Activated gamma-delta T cell treated with Interleukin-2 at 50 U/mL for 16 hours (primary cell): Measurements from ENCODE around the gene DMBX1.

Source experiments
- DNase-seq: peaks from one replicate; pipeline ENCODE4 v3.0.0-alpha.2; 2020

DMBX1 gene

GRCh38 chr1:46489638-46490405 lies at the start of gene DMBX1:
TSS of gene DMBX1 (plus strand) at chr1:46489836. CDS start at chr1:46507011, 17,175 bp downstream.
- no peak for DNase-seq

DNA sequence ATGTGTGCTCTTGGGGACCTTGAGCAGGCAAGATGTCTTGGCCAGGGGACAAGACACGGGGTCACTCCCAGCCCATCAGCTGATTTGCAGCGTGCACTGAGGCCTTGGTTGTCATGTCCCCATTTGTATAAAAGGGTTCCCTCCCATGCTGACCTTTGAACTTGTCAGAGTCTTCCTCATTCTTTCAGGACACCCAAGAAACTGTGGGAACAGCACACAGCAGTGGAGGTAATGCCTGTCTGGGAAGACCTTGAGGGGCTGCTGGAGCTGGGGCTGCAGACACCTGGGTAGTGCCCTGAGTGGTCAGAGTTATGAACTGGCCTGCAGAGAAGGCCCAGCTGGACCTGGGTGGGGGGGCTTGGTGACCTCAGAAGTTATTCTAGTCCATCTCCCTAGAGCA lies 49.2 kb upstream of the DMBX1 start:
- no peak for DNase-seq

- DNase-seq, result peak; percentile 66
These were observed 47.1 kb upstream of the DMBX1 start for GRCh38 chr1:46442317-46443161.

DNA sequence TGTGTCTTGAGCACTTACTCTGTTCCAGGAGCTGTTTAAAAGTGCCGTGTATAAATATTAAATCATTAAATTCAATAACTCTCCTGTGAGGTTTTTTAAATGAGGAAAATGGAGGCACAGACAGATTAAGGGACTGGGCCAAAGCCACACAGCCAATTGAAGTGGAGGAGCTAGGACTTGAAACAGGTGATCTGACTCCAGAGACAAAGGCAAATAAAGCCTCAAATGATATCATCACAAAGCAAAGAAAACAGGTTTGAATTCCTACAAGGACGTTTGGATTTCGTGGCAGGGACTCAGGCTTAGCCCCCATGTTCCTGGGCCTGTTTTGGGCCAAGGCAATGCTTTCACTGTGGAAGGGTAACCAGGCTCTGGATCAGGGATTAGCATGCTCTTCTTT lies 45.2 kb upstream of the DMBX1 start:
- no peak for DNase-seq

GRCh38 chr1:46445773-46446256 lies 43.8 kb upstream of the DMBX1 start:
- no peak for DNase-seq

- DNase-seq, result peak; percentile 70
These were observed 42.8 kb upstream of the DMBX1 start for GRCh38 chr1:46446646-46447498.

DNA sequence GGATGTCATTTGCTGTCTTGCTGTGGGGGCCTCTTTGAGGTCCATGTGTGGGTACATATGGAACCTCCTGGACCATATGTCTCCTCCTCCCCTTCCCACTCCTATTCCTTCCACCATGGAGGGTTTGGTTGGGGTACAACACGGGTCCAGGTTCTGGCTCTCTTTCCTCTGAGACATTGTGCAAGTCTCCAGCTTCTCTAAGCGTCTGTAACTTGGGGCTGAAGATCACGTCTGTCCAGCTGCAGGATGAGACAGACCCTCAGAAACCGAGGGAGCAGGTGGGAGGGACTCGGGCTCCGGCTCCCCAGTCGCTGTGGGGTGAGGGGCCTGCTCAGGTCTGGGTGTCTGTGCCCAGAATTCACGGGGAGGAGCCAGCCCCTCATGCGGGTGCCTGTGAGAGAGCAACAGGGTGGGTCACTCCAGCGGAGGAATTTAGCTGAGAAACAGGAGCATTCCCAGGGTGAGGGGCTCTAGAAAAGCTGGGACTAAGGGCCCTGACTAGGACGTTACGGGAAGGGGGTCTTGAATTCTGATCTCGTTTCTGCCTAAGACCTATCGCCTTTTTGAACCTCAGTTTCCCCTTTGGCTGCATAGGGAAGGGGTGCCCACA lies 42.0 kb upstream of the DMBX1 start:
- DNase-seq, result no peak

DNA sequence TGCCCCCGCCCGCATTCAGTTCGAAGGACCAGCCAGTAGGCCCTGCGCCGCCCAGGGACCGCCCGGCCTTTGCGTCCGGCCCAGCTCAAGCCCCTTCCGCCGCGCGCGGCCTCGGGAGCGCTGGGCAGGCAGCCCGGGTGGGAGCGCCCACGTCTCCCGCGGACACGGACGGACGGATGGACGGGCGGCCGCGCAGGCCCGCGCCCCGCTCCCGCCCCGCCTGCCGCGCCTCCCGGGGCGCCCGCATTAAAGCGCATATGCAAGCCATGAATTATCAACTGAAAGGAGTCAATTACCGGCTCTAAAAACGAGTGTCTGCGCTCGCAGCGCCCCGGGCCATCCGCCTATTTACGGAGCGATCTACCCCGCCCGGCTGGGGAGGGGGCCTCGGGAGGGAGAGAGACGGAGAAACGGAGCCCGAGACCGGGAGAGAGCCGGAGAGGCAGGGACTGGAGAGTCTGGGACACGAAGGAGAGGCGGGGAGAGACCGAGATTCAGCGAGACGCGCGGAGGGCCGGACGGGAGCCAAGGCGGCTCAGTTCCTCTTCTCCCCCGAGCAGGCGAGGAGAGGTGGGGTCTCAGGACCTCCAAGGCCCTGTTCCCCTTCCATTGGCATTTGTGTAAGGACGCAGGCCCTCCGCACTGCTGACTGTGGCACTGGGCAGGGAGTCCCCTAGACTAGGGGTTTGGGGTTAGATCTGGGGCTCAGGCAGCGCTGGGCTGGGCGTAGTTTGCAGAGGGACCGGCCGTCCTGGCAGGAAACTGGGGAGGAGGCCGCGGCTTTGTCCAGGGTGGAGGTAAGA lies 41.3 kb upstream of the DMBX1 start:
- no peak for DNase-seq

- no peak for DNase-seq
These were observed 40.1 kb upstream of the DMBX1 start for GRCh38 chr1:46449223-46450159.

GRCh38 chr1:46450160-46450517 lies 39.5 kb upstream of the DMBX1 start:
- no peak for DNase-seq

DNA sequence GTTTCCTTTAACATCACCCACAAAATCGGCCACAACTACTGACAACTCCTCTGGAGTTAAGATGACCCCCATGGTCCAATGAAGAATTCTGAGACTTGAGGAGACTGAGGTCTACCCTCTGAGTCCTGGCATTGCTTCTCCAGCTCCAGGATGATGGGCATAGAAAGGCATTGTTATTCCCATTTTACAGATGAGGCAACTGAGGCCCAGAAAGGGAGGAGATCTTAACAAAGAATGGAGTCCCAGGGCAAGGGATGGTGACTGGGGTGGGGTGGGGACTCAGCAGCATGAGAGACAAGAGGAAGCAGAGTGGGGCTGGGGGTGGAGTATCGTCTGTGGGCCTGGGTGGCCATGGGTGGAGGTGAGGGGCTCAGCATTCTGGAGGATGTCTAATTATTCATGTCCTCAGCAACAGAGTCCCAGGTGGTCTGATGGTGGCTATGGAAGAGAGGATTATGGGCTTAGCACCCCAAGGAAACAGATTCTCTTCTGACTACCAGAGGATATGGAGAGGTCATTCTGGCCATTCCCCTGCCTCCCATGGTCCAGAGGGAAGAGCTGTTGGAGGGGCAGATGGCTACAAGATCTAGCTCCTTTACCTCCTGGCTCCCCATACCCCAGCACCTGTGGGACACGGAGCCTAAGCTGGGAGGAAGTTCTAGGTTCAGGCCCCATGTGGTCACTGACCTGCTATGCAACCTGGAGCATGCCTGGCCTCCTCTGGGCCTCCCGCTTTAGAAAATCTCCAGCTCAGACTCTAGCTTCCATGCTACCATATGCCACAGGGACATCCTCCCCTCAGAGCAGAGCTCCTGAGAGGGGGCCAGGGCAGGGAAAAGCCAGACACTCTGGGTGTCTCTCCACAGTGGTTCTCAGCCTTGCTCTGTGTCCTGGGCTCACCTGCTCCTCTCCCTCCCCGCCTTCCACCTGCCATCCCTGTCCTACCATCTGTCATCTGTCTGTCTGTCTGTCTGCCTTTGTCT lies 37.4 kb upstream of the DMBX1 start:
- DNase-seq, result no peak

DNA sequence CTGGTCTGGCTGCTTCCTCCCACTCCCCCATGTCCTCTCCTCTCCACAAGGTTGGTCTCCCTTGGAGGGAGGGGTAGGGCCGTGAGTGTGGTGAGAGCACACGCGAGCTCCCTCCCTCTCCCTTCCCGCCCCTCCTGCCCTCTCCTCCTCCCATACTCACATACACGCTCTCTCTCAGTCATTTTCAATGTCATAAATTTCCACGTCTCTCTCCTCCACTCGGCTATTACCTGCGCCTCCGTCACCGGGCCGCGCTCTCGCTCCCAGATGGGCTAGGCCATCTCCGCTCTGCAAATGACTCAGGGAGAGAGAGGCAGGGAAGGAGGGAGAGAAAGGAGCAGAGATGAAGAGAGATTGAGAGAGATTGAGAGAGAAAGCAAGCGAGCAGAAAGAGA lies 36.7 kb upstream of the DMBX1 start:
- DNase-seq, result no peak

DNA sequence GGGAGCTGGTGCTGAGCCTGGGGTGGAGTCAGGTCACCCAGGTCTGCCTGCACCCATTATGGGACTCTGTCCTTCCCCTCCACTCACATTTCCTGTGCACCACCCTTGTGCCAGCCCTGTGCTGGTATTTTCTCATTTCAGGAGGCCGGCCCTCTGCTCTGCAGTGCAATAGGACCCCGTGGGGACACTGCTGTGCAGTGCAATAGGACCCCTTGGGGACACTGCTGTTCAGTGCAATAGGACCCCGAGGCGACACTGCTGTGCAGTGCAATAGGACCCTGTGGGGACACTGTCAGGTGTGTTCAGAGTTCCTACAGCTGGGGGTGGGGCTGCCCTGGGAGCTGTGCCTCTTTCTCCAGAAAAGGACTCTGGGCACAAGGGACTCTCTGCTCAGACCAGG lies 36.2 kb upstream of the DMBX1 start:
- DNase-seq, result no peak

GRCh38 chr1:46455951-46456350 lies 33.7 kb upstream of the DMBX1 start:
- no peak for DNase-seq

DNA sequence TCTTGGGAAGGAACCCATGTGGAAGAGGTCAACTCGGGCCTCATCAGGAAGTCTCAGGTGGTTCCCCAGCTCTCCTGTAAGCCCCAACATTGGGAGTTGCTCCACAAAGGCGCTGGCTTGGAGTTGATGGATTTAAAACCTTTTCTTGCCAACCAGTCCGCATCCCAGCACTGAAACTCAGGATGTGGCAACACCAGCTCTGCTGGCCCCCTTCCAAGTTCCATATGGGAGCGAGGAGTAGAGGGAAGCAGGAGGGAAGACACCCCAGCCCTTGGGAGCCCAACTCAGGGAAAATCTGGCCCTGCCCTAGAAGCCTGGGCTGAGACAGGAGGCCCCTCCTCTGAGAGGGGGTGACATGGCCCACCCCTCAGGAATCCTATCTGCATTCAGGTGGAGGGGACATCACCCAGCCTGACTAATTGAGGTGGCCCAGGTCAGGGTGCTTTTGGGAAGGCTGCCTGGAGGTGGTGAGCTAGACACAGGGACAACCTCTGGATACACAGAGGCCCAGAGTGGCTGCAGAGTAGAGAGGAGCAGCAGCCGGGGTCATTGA lies 33.1 kb upstream of the DMBX1 start:
- no peak for DNase-seq

DNA sequence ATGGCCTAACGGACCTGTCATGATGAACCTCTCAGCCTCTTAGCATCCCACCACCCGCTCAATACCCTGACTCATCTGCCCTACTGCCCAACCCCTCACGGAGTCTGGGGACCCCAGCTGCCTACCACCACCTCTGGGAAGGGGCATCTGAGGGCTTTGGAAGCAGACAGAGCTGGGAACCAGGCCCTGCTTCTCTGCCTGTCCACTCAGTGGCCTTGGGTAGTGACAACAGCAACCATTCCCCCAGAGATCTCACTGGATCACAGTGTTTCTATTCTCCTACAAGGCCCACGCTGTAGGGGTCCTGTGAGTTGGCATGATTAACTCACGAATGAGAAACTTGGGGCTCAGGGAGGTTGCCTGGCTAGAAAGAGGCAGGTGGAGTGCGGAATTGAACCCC lies 32.5 kb upstream of the DMBX1 start:
- no peak for DNase-seq

DNA sequence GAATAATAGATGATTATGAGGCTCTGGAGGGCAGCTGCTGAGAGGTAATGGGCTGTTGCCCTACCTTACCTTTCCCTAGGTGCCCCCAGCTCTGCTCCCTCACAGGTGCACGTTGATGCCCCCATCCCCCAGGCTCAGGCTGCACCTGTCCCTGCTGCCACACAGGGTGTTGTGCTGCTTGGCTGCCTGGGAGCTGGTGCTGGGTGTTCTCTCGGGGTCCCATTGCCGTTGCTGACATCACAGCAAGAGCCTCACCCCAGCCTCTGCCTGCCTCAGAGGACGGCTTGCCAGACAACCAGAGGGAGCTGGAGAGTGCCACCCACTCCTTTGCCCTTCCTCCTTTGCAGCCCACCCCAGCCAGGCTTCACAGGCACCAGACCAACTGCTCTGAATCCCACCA lies 31.4 kb upstream of the DMBX1 start:
- no peak for DNase-seq

- DNase-seq, result no peak
These were observed 30.8 kb upstream of the DMBX1 start for GRCh38 chr1:46458846-46459245.

GRCh38 chr1:46459315-46459714 lies 30.3 kb upstream of the DMBX1 start:
- no peak for DNase-seq
